ENCODE data around the gene TNFRSF13B. TPM values are rescaled to one million over a fixed set of nuclear protein-coding genes. Genes with fewer than 3 reads are reported as not detected.
A peak's percentile ranks its signal among the peaks of the same experiment; 100 is the strongest.

The TNFRSF13B gene
- total RNA-seq, 1 experiment from 2014 or later = 0.28 TPM

- no peaks in the 10 kb centered on the region for H3K23me2 ChIP-seq (ENCODE audit: insufficient read length, low read depth, low read length, poor library complexity, severe bottlenecking)
- no peaks in the 10 kb centered on the region for H3K79me1 ChIP-seq (ENCODE audit: insufficient read depth, low read depth, low read length, poor library complexity, severe bottlenecking)
- H2BK15ac ChIP-seq (ENCODE audit: low read depth, low read length) = no peak overlapping the region
- no peak overlapping the region for H2AK5ac ChIP-seq (ENCODE audit: insufficient read length, low read length)
- H2BK120ac ChIP-seq (ENCODE audit: low read depth, low read length, poor library complexity, severe bottlenecking) = no peak overlapping the region
- no peak for TF ChIP-seq CTCF (conservative IDR thresholded peaks at IDR 0.05)
- H2BK20ac ChIP-seq (ENCODE audit: low read depth, low read length, poor library complexity, severe bottlenecking) = no peak overlapping the region
- H4K91ac ChIP-seq (ENCODE audit: insufficient read length, low read depth, low read length) = no peak overlapping the region
- no peak overlapping the region for H4K5ac ChIP-seq (ENCODE audit: insufficient read length, low read depth, low read length)
- no peak overlapping the region for H3K4ac ChIP-seq (ENCODE audit: low read depth, low read length)
- H3K9ac ChIP-seq (ENCODE audit: extremely low read depth, insufficient read length, low read length) = no peak overlapping the region
- no peaks in the 10 kb centered on the region for H4K20me1 ChIP-seq (ENCODE audit: control insufficient read depth, insufficient read depth, insufficient read length)
- H3K4me3 Mint-ChIP-seq = no peak overlapping the region
- H3K36me3 Mint-ChIP-seq (ENCODE audit: insufficient read depth in 1 of 3, low read depth in 3 of 3) = peaks cover 5 to 15% (median 7%) of the 10 kb centered on the region in 3 experiments; a peak in 6 of 7 replicates
- no CpG with 5 or more reads among the region's 14 CpGs for WGBS (ENCODE audit: extremely low coverage, insufficient read length, low lambda C conversion rate)
- no peak overlapping the region for H3K4me2 ChIP-seq (ENCODE audit: insufficient read depth, insufficient read length, low read length)
- H2BK12ac ChIP-seq (ENCODE audit: insufficient read length, low read depth, low read length) = no peak overlapping the region
- no peaks in the 10 kb centered on the region for H3K79me2 ChIP-seq (ENCODE audit: insufficient read depth, low read length)
- H4K8ac ChIP-seq (replicated peaks; ENCODE audit: insufficient read length, low read depth, low read length) = no peak overlapping the region
- H3K4me1 Mint-ChIP-seq = peaks cover 28 to 31% of the 10 kb centered on the region in 2 experiments
- H3T11ph ChIP-seq (ENCODE audit: low read length) = no peak overlapping the region
- H3K23ac ChIP-seq (ENCODE audit: insufficient read length, low read depth, low read length) = no peak overlapping the region
- no peaks in the 10 kb centered on the region for H3K9me3 ChIP-seq (ENCODE audit: control insufficient read depth, low read depth, low read length)
- H3K27me3 ChIP-seq (ENCODE audit: insufficient read depth, low read length) = no peaks in the 10 kb centered on the region
- peak; percentile 28 for DNase-seq
- no peak overlapping the region; a peak in 2 of 7 replicates for H3K27ac Mint-ChIP-seq
- H3K56ac ChIP-seq (ENCODE audit: insufficient read length, low read depth, low read length) = no peak overlapping the region
- no peak overlapping the region for H2AFZ ChIP-seq (ENCODE audit: low read length)
- H3K27me3 Mint-ChIP-seq (ENCODE audit: low read depth) = peaks cover 2% of the 10 kb centered on the region; the same call in 1 of the 2 replicates
- H3K14ac ChIP-seq (ENCODE audit: insufficient read depth, low read length) = no peak overlapping the region
- H3K9me3 Mint-ChIP-seq = peaks cover 12% of the 10 kb centered on the region in 2 experiments
- H3K27ac ChIP-seq (ENCODE audit: insufficient read length, low read depth, low read length) = no peak overlapping the region
- no peak overlapping the region for H2BK5ac ChIP-seq (ENCODE audit: insufficient read length, low read length)
- no peak overlapping the region for H3K18ac ChIP-seq (ENCODE audit: insufficient read length, low read depth, low read length)
- peaks cover 5% of the 10 kb centered on the region; the same call in 1 of the 2 replicates for H3K4me1 ChIP-seq (ENCODE audit: insufficient read depth, low read length)
Observed at GRCh38 chr17:16944334-16945135, 27.4 kb downstream of the TNFRSF13B start.

Data from H9 (cell line).